ENCODE measurements around the gene IRF2BP1.

DNA sequence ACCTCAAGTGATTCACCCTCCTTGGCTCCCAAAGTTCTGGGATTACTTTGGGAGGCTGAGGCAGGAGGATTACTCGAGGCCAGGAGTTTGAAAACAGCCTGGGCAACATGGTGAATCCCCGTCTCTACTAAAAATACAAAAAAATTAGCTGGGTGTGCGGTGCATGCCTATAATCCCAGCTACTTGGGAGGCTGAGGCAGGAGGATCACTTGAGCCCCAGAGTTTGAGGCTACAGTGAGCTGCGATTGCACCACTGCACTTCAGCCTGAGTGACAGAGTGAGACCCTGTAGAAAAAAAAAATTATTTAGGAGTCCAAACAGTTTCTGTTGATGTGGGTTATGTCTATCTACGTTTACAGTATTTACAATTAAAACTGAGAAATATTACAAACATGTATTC lies 15.1 kb downstream of the IRF2BP1 start:
- TF ChIP-seq, protein P1, sequence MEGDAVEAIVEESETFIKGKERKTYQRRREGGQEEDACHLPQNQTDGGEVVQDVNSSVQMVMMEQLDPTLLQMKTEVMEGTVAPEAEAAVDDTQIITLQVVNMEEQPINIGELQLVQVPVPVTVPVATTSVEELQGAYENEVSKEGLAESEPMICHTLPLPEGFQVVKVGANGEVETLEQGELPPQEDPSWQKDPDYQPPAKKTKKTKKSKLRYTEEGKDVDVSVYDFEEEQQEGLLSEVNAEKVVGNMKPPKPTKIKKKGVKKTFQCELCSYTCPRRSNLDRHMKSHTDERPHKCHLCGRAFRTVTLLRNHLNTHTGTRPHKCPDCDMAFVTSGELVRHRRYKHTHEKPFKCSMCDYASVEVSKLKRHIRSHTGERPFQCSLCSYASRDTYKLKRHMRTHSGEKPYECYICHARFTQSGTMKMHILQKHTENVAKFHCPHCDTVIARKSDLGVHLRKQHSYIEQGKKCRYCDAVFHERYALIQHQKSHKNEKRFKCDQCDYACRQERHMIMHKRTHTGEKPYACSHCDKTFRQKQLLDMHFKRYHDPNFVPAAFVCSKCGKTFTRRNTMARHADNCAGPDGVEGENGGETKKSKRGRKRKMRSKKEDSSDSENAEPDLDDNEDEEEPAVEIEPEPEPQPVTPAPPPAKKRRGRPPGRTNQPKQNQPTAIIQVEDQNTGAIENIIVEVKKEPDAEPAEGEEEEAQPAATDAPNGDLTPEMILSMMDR (IDR thresholded peaks at IDR 0.05): no peak
- TF ChIP-seq ZFX (IDR thresholded peaks at IDR 0.05; ENCODE audit: borderline replicate concordance): no peak
